Activated naive CD8-positive, alpha-beta T cell treated with anti-CD3 and anti-CD28 coated beads, Interleukin-2, amount 50 U/mL, for 24 hours (primary cell): ENCODE measurements around the gene GNPTG.

Source experiments
- ATAC-seq: fragments of 150-1000 bp; cut with Tn5 transposase; one replicate; pipeline ENCODE4 v1.10.0; 2021
- DNase-seq: peaks from one replicate; pipeline ENCODE4 v3.0.0; 2021
- H3K27ac Mint-ChIP-seq: one replicate; pipeline ENCODE4 v1.8.0; 2021; ENCODE audit warnings: mild to moderate bottlenecking, mixed read lengths
- H3K27me3 Mint-ChIP-seq: one replicate; pipeline ENCODE4 v1.8.0; 2021; ENCODE audit warnings: mixed read lengths
- H3K36me3 Mint-ChIP-seq: one replicate; pipeline ENCODE4 v1.8.0; 2021; ENCODE audit warnings: low read depth, mixed read lengths
- H3K4me1 Mint-ChIP-seq: one replicate; pipeline ENCODE4 v1.8.0; 2021; ENCODE audit warnings: mixed read lengths
- H3K4me3 Mint-ChIP-seq: one replicate; pipeline ENCODE4 v1.8.0; 2021; ENCODE audit warnings: mild to moderate bottlenecking, moderate library complexity, mixed read lengths
- H3K9me3 Mint-ChIP-seq: one replicate; pipeline ENCODE4 v1.8.0; 2021; ENCODE audit warnings: mixed read lengths

The GNPTG gene

GRCh38 chr16:1345651-1346421 lies 5.9 kb upstream of the GNPTG start:
- Mint-ChIP-seq H3K36me3 (peaks cover 4% of the 10 kb centered on the region), H3K4me3 (no peak overlapping the region), H3K27me3 (no peaks in the 10 kb centered on the region), H3K4me1 (peaks cover 27% of the 10 kb centered on the region), H3K27ac (no peak overlapping the region), H3K9me3 (no peaks in the 10 kb centered on the region)
- no peak for ATAC-seq
- DNase-seq: no peak

- peaks cover 4% of the 10 kb centered on the region for H3K36me3 Mint-ChIP-seq
- no peak for DNase-seq
- H3K4me1 Mint-ChIP-seq: peaks cover 30% of the 10 kb centered on the region
- no peak overlapping the region for H3K27ac Mint-ChIP-seq
- no peak overlapping the region for H3K4me3 Mint-ChIP-seq
- no peaks in the 10 kb centered on the region for H3K9me3 Mint-ChIP-seq
- ATAC-seq: no peak
- H3K27me3 Mint-ChIP-seq: no peaks in the 10 kb centered on the region
Measured at GRCh38 chr16:1346422-1347285, 5.1 kb upstream of the GNPTG start.

DNA sequence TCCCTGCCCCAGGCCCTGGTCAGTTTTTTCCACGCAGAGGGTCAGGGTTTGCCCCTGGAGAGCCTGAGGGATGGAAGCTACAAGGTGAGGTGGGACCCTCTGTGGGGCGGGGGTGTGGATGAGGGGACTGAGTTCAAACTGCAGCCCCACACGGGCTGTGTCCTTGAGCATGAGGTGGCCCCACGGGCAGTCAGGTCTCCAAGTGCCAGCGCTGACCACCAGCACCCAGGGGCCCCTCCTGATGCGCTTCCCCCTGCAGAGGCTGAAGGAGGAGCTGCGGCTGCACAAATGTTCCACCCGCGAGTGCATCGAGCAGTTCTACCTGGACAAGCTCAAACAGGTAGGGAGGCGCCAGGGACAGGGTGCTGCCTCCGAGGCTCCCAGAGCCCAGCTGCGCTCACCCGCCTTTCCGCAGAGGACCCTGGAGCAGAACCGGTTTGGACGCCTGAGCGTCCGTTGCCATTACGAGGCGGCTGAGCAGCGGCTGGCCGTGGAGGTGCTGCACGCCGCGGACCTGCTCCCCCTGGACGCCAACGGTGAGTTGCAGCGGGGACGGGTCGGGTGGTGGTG lies 4.4 kb upstream of the GNPTG start:
- Mint-ChIP-seq H3K9me3 (no peaks in the 10 kb centered on the region), H3K4me1 (peaks cover 27% of the 10 kb centered on the region), H3K27ac (no peak overlapping the region), H3K4me3 (no peak overlapping the region), H3K27me3 (no peaks in the 10 kb centered on the region), H3K36me3 (peaks cover 4% of the 10 kb centered on the region)
- DNase-seq (no peak), ATAC-seq (no peak)

GRCh38 chr16:1347962-1348361 lies 3.8 kb upstream of the GNPTG start:
- Mint-ChIP-seq H3K27ac (no peak overlapping the region), H3K4me3 (no peak overlapping the region), H3K9me3 (no peaks in the 10 kb centered on the region), H3K36me3 (peaks cover 7% of the 10 kb centered on the region), H3K4me1 (peaks cover 26% of the 10 kb centered on the region), H3K27me3 (no peaks in the 10 kb centered on the region)
- ATAC-seq: no peak
- no peak for DNase-seq

DNA sequence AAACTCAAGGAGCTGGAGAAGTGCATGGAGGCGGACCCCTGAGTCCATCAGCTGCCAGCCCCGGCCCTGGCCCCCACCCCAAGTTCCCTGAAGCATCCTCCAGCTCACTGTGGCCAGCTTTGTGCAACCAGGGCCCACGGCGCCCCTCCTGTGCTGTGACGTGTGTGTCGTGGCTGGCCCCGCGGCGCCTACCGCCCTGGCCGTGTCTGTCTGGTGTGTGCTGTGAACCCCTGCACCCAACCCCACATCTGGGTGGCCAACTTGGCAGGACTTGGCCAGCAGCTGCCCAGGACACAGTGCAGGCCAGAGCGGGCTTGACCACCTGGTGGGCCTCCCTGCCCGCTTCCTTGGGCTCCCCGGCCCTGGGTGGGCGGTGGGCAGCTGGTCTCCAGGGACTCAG lies 3.3 kb upstream of the GNPTG start:
- Mint-ChIP-seq H3K4me3 (no peak overlapping the region), H3K9me3 (no peaks in the 10 kb centered on the region), H3K4me1 (peaks cover 26% of the 10 kb centered on the region), H3K27me3 (no peaks in the 10 kb centered on the region), H3K27ac (no peak overlapping the region), H3K36me3 (peaks cover 7% of the 10 kb centered on the region)
- ATAC-seq (no peak), DNase-seq (no peak)

DNA sequence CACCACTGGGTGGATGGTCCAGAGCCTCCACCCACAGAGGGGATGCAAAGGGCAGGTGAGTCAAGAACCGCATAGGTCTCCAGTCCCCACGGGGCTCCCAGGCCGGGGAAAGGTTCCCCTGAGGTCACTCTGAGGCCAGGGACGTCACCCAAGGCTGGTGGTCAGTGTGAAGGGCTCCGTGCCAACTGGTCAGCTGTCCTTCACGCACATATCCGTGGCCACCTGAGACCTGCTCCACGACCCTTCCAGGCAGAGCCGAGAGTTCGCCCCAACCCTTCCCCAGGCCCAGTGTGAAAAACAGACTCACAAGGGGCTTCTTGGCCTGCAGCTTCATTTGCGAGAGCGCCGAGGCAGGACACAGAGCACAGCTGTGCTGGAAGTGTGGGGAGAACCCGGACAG lies 2.8 kb upstream of the GNPTG start:
- Mint-ChIP-seq H3K4me1 (peaks cover 29% of the 10 kb centered on the region), H3K27me3 (no peaks in the 10 kb centered on the region), H3K27ac (no peak overlapping the region), H3K4me3 (no peak overlapping the region), H3K9me3 (no peaks in the 10 kb centered on the region), H3K36me3 (peaks cover 7% of the 10 kb centered on the region)
- no peak for DNase-seq
- ATAC-seq: no peak

DNA sequence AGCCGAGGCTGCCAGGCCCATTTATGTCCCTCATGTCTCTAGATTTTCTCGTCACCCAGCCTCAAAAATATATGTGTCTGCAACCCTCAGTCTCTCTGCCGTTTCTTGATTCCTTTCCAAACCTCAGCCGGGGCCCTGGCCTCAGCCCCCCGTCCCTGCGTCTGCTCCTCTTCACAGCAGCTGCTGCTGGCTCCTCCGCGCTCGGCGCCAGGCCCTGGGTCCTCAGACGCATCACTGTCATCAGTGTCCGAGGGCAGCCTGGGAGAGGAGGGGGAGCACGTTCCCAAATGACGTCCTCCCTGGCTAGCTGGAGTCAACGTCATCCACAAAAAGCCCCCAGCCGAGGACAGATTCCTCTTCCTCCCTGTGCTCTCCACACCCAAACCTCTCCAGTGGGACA lies 2.4 kb upstream of the GNPTG start:
- Mint-ChIP-seq H3K9me3 (no peaks in the 10 kb centered on the region), H3K4me1 (peaks cover 29% of the 10 kb centered on the region), H3K27me3 (no peaks in the 10 kb centered on the region), H3K36me3 (peaks cover 7% of the 10 kb centered on the region), H3K4me3 (no peak overlapping the region), H3K27ac (no peak overlapping the region)
- DNase-seq: no peak
- ATAC-seq: no peak

- peaks cover 32% of the 10 kb centered on the region for H3K4me1 Mint-ChIP-seq
- DNase-seq (no peak), ATAC-seq (no peak)
- peaks cover 7% of the 10 kb centered on the region for H3K36me3 Mint-ChIP-seq
- H3K27me3 Mint-ChIP-seq: no peaks in the 10 kb centered on the region
- H3K27ac Mint-ChIP-seq: peak overlapping the region; percentile 18
- no peaks in the 10 kb centered on the region for H3K9me3 Mint-ChIP-seq
- peak overlapping the region; percentile 83 for H3K4me3 Mint-ChIP-seq
Measured at GRCh38 chr16:1349951-1350350, 1.8 kb upstream of the GNPTG start.

DNA sequence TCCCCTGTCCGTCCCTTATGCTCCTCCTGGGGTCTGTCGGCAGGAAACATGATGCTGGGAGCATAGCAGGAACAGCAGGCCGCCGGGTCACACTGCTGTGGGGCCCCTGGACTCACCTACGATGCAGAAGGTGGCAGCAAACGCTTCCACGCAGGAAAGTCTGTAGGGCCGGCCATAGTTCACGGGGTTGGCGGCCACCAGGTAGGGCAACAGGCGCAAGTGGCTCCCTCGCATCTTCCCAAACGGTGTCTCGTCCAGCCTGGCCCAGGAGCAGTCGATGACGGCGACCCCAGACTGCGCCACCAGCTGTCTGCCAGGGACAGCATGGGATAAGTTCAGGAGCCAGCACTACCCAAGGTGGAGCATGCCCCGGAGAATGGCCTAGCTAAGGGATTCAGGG lies 1.0 kb upstream of the GNPTG start:
- ATAC-seq (no peak), DNase-seq (no peak)
- no peaks in the 10 kb centered on the region for H3K27me3 Mint-ChIP-seq
- no peaks in the 10 kb centered on the region for H3K9me3 Mint-ChIP-seq
- H3K27ac Mint-ChIP-seq: peak overlapping the region; percentile 80
- H3K36me3 Mint-ChIP-seq: peaks cover 7% of the 10 kb centered on the region
- peak overlapping the region; percentile 83 for H3K4me3 Mint-ChIP-seq
- peaks cover 36% of the 10 kb centered on the region for H3K4me1 Mint-ChIP-seq

GRCh38 chr16:1351215-1351581 lies 533 bp upstream of the GNPTG start:
- Mint-ChIP-seq H3K9me3 (no peaks in the 10 kb centered on the region), H3K4me1 (peaks cover 36% of the 10 kb centered on the region), H3K27ac (peak overlapping the region; percentile 80), H3K27me3 (no peaks in the 10 kb centered on the region), H3K4me3 (peak overlapping the region; percentile 83), H3K36me3 (peaks cover 7% of the 10 kb centered on the region)
- peak; percentile 4 for ATAC-seq
- no peak for DNase-seq

DNA sequence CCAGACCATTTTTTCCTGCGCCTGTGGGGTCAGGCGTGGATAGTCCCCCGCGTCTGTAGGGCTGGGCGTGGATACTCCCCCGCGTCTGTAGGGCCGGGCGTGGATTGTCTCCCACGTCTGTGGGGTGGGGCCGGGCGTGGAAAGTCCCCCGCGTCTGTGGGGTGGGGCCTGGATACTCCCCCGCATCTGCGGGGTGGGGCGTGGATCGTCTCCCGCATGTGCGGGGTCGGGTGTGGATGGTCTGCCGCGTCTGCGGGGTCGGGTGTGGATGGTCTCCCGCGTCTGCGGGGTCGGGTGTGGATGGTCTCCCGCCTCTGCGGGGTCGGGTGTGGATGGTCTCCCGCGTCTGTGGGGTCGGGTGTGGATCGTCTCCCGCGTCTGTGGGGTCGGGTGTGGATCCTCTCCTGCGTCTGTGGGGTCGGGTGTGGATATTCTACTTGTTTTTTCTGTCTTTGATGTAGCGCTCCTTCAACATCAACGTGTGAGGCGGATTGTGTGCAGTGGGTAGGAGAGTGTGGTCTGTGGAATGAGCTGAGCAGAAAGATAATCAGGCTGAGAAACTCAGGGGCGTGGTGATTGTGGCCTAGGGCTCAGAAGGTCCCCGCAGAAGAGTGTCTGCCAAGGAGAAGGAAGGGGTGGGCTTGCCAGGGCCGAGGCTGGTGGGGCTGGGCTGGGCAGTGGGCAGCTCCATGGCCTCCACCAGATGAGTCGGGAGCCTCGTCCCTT lies 3.2 kb downstream of the GNPTG start:
- Mint-ChIP-seq H3K4me3 (no peak overlapping the region), H3K9me3 (no peaks in the 10 kb centered on the region), H3K27ac (peak overlapping the region; percentile 46)

GRCh38 chr16:1355591-1355990 lies 3.9 kb downstream of the GNPTG start:
- H3K9me3 Mint-ChIP-seq: no peaks in the 10 kb centered on the region
- H3K36me3 Mint-ChIP-seq: peaks cover 3% of the 10 kb centered on the region
- peaks cover 36% of the 10 kb centered on the region for H3K4me1 Mint-ChIP-seq
- ATAC-seq (no peak), DNase-seq (no peak)
- H3K4me3 Mint-ChIP-seq: no peak overlapping the region
- no peaks in the 10 kb centered on the region for H3K27me3 Mint-ChIP-seq
- no peak overlapping the region for H3K27ac Mint-ChIP-seq

More for the DNA sequence above, 3.2 kb downstream of the GNPTG start:
- no peak for ATAC-seq
- DNase-seq: no peak
- Mint-ChIP-seq H3K36me3 (peaks cover 7% of the 10 kb centered on the region), H3K4me1 (peaks cover 42% of the 10 kb centered on the region), H3K27me3 (no peaks in the 10 kb centered on the region)

DNA sequence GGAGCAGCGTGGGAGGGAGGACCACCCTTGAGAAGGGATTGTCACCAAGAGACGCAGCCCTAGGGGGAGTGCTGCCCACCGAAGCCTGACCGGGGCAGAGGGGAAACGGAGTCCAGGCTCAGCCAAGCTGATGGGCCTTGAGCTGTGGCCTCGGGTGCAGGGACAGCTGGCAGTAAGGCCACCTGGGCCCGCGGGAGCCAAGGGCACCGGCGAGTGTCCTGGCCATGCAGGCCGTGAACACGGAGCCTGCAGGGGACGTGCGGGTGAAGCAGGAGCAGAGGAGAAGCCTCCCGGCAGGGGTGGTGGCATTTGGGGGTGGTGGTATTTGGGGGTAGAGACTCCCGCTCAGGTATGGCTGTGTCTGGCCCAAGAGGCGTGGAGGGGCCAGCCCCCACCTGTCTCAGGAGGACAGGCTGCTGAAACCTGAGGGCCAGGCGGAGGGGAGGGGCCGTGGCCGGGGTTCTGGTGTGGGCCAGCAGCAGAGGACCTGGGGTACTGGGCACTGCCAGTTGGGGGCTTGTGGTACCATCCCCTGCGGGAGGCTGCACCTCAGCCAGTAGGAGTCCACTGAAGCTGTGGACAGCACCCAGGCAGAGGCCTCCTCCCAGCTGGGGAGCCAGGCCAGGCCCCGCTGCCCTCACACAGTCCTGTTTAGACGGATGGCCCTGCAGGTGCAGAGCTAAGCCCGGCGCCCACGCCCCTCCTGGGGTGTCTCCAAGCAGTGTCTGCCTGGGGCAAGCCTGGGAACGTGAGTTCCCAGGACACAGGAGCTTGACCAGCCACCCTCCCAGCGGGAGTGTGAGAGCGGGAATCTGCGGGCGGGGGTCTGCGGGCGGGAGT lies 4.5 kb downstream of the GNPTG start:
- no peak for DNase-seq
- H3K4me1 Mint-ChIP-seq: peaks cover 30% of the 10 kb centered on the region
- no peaks in the 10 kb centered on the region for H3K27me3 Mint-ChIP-seq
- H3K36me3 Mint-ChIP-seq: peaks cover 3% of the 10 kb centered on the region
- no peaks in the 10 kb centered on the region for H3K9me3 Mint-ChIP-seq
- no peak overlapping the region for H3K4me3 Mint-ChIP-seq
- no peak for ATAC-seq
- H3K27ac Mint-ChIP-seq: no peak overlapping the region
